ENCODE measurements around the gene PLD1.

The PLD1 gene

DNA sequence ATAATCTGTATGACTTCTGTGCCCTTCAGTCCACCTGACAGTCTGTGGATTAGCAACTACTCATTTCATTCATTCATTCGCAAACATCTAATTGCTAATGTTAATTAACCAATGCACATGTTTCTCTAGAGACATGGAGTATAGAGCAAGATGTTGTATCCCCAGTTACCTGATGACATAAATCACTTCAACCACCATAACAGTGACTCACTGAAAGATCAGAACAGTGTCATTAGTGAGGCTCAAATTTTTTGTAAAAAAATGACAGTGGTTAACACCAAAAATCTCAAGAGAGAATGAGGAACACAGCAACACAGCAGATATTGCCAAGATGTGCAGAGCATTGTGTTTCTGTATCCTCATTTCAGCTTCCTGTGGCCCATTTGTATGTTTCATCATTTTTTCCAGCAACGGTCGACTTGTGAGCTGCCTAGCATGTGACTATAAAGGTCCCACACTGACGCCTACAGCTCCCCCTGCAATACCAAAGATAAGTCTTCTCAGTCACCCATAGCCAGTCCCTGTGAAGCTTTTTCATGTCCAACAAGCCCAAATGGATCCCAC is 3.7 kb upstream of the PLD1 start:
- DNase-seq (ENCODE audit: extremely low read depth, low read depth), result no peak
- no peak for TF ChIP-seq CTCF (IDR thresholded peaks at IDR 0.05; ENCODE audit: low read depth, low read length)

DNA sequence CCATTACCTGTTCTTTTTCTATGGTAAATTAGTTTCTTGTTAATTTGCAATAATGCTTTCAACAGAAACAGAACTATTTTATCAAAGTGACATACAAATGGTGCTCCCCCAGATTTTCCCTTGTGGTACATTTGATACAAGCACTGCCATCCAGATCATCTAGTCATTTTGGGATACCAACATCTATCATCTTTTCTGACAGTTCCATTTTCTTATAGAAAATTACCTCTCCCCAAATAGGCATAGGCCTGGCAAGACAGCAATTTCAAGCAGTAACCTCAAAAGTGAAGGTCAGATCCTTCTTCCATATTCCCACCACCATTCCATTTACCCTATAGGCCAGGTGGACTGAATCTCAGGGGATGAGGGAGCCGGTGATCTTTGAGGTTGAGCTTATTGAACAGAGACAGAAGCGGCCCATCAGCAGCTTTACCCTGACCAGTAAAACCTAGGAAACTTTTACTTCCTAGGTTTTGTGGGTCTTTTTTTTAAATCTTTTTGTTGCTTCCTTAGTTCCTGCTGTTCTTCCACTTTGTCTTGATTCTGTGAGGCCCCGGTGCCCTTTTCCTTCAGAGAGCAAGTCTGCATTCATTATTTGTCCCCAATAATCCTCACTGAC is 3.1 kb upstream of the PLD1 start:
- DNase-seq (ENCODE audit: extremely low read depth, low read depth), result no peak
- no peak for TF ChIP-seq CTCF (IDR thresholded peaks at IDR 0.05; ENCODE audit: low read depth, low read length)

- no peak for TF ChIP-seq CTCF (IDR thresholded peaks at IDR 0.05; ENCODE audit: low read depth, low read length)
Measured at GRCh38 chr3:171812811-171813210, 2.5 kb upstream of the PLD1 start.

GRCh38 chr3:171811913-171812335 is 1.6 kb upstream of the PLD1 start:
- no peak for TF ChIP-seq CTCF (IDR thresholded peaks at IDR 0.05; ENCODE audit: low read depth, low read length)
- no peak for DNase-seq (ENCODE audit: extremely low read depth, low read depth)

More at GRCh38 chr3:171812811-171813210, 2.5 kb upstream of the PLD1 start:
- no peak for DNase-seq (ENCODE audit: extremely low read depth, low read depth)

DNA sequence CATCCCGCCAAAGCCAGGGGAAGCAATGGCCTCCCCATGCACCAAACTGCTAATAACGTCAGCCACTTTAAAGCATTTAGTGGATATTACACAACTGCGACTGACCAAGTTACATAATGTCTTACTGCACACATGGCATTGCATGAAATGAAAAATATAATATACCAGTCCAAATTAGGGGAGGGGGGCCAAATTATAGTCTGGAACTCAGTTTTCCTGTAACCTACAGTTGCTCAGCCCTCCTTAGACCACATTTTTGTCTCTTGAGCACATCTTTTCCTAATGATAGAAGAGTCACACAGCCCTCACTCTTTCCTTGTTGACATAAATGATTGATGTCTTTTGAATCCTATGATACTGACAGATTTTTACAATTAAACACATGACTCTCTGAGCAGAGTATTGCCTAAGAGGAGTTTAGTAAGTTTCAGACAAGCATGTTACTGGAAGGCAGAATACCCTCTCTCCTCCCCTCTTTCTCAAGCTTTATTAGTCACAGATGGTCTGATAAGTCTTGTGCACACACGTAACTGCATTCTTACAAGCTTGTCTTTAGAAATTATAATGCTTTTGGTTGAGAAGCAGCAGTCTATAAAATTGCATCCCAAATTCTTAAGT is 1.1 kb upstream of the PLD1 start:
- TF ChIP-seq CTCF (IDR thresholded peaks at IDR 0.05; ENCODE audit: low read depth, low read length), result no peak

GRCh38 chr3:171810629-171811294 is 479 bp upstream of the PLD1 start:
- TF ChIP-seq CTCF (IDR thresholded peaks at IDR 0.05; ENCODE audit: low read depth, low read length), result no peak
- DNase-seq (ENCODE audit: extremely low read depth, low read depth), result no peak

More for the DNA sequence above, 1.1 kb upstream of the PLD1 start:
- DNase-seq (ENCODE audit: extremely low read depth, low read depth), result peak; percentile 97

DNA sequence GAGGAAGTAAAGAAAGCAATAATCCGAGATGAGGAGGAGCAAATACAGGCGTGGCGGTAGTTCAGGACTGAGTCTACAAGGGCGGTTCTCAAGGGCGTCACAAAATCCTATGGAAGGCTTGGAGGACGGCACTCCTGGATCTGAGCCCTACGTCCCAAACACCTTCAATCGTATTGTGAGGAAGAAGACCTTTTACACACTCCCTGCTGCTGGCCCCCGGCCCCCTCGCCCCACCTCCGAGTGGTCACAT is 747 bp downstream of the PLD1 start:
- TF ChIP-seq CTCF (IDR thresholded peaks at IDR 0.05; ENCODE audit: low read depth, low read length), result no peak
- no peak for DNase-seq (ENCODE audit: extremely low read depth, low read depth)
